Activated naive CD4-positive, alpha-beta T cell treated with anti-CD3 and anti-CD28 coated beads for 36 hours (primary cell): ENCODE data around the gene JAM3. TPM values are rescaled to one million over a fixed set of nuclear protein-coding genes. Genes with fewer than 3 reads are reported as not detected.
"Not testable (repeated sequence)": the region's sequence is repeated elsewhere in the genome, so short reads cannot be mapped to it uniquely, and the experiment has no call there.

ENCODE experiments used
- CTCF ChIA-PET: fragments of 350-600 bp; sonication (Branson Sonifier 250); formaldehyde crosslinking; loops from one replicate; lab custom pipeline; 2021; ENCODE audit warnings: antibody characterized with exemption; lab: Charles Lee
- DNase-seq: peaks from one replicate; pipeline ENCODE4 v3.0.0-alpha.2; 2020
- H3K27ac Mint-ChIP-seq: one replicate; pipeline ENCODE4 v1.8.0; 2021; ENCODE audit warnings: mild to moderate bottlenecking, mixed read lengths
- H3K27me3 Mint-ChIP-seq: one replicate; pipeline ENCODE4 v1.8.0; 2021; ENCODE audit warnings: low read depth, mixed read lengths
- H3K36me3 Mint-ChIP-seq: one replicate; pipeline ENCODE4 v1.8.0; 2021; ENCODE audit warnings: low read depth, mixed read lengths
- H3K4me1 Mint-ChIP-seq: one replicate; pipeline ENCODE4 v1.8.0; 2021; ENCODE audit warnings: low read depth, mixed read lengths
- H3K4me3 Mint-ChIP-seq: one replicate; pipeline ENCODE4 v1.8.0; 2021; ENCODE audit warnings: mild to moderate bottlenecking, moderate library complexity, mixed read lengths
- H3K9me3 Mint-ChIP-seq: one replicate; pipeline ENCODE4 v1.8.0; 2021; ENCODE audit warnings: mixed read lengths
- intact Hi-C: fragments of 100-400 bp; cut with micrococcal nuclease; formaldehyde crosslinking; loops from one replicate; pipeline ENCODE4 v1.15.1; 2023
- total RNA-seq, 2 experiments: library from RNA; stranded (reverse); gene quantifications; one replicate each; pipeline ENCODE4 v1.2.3, GENCODE V29; 2021

JAM3 gene
- total RNA-seq, 2 experiments from 2014 or later: 4.0 to 6.4 TPM

GRCh38 chr11:134097166-134097565 is 28.3 kb downstream of the JAM3 start:
- CTCF ChIA-PET: interaction anchor here (0.7 to 1.5 kb wide), 2 partner anchors 46 to 51 kb away, joined by 3 to 5 read pairs; no protein-coding TSS in a partner anchor
- peaks cover 7% of the 10 kb centered on the region for H3K4me1 Mint-ChIP-seq
- H3K4me3 Mint-ChIP-seq: no peak overlapping the region
- H3K27me3 Mint-ChIP-seq: no peaks in the 10 kb centered on the region
- intact Hi-C loops: no loop called here
- H3K9me3 Mint-ChIP-seq: no peaks in the 10 kb centered on the region
- H3K36me3 Mint-ChIP-seq: peaks cover 2% of the 10 kb centered on the region
- H3K27ac Mint-ChIP-seq: no peak overlapping the region
- no peak for DNase-seq

GRCh38 chr11:134098566-134099184 is 29.8 kb downstream of the JAM3 start:
- CTCF ChIA-PET: interaction anchor here (0.6 to 2.1 kb wide), 9 partner anchors 11 to 175 kb away, joined by 3 to 26 read pairs (median 3); partner anchors contain the start of gene JAM3
- H3K27me3 Mint-ChIP-seq: no peaks in the 10 kb centered on the region
- intact Hi-C loops: loop anchor here (1.0 kb wide), 1 partner anchor 48 kb away; no protein-coding TSS in a partner anchor
- no peak for DNase-seq
- peaks cover 2% of the 10 kb centered on the region for H3K36me3 Mint-ChIP-seq
- H3K4me1 Mint-ChIP-seq: no peaks in the 10 kb centered on the region
- H3K4me3 Mint-ChIP-seq: no peak overlapping the region
- H3K27ac Mint-ChIP-seq: no peak overlapping the region
- no peaks in the 10 kb centered on the region for H3K9me3 Mint-ChIP-seq

GRCh38 chr11:134100171-134100570 is 31.3 kb downstream of the JAM3 start:
- peaks cover 2% of the 10 kb centered on the region for H3K36me3 Mint-ChIP-seq
- DNase-seq: no peak
- no peak overlapping the region for H3K4me3 Mint-ChIP-seq
- no peak overlapping the region for H3K27ac Mint-ChIP-seq
- H3K4me1 Mint-ChIP-seq: no peaks in the 10 kb centered on the region
- no peaks in the 10 kb centered on the region for H3K27me3 Mint-ChIP-seq
- intact Hi-C loops: no loop called here
- H3K9me3 Mint-ChIP-seq: peaks cover 1% of the 10 kb centered on the region
- CTCF ChIA-PET: interaction anchor here (0.7 kb wide), 2 partner anchors 37 to 365 kb away, joined by 3 to 4 read pairs; no protein-coding TSS in a partner anchor

GRCh38 chr11:134101282-134101681 is 32.4 kb downstream of the JAM3 start:
- no peak overlapping the region for H3K27ac Mint-ChIP-seq
- no peaks in the 10 kb centered on the region for H3K4me1 Mint-ChIP-seq
- H3K4me3 Mint-ChIP-seq: no peak overlapping the region
- CTCF ChIA-PET: interaction anchor here (1.1 to 1.5 kb wide), 2 partner anchors 14 to 51 kb away, joined by 3 to 5 read pairs; no protein-coding TSS in a partner anchor
- intact Hi-C loops: no loop called here
- peaks cover 2% of the 10 kb centered on the region for H3K36me3 Mint-ChIP-seq
- H3K27me3 Mint-ChIP-seq: no peaks in the 10 kb centered on the region
- no peak for DNase-seq
- peaks cover 6% of the 10 kb centered on the region for H3K9me3 Mint-ChIP-seq

- CTCF ChIA-PET: no interaction called here
- H3K4me1 Mint-ChIP-seq: no peaks in the 10 kb centered on the region
- no peak overlapping the region for H3K27ac Mint-ChIP-seq
- H3K27me3 Mint-ChIP-seq: no peaks in the 10 kb centered on the region
- H3K9me3 Mint-ChIP-seq: peaks cover 15% of the 10 kb centered on the region
- intact Hi-C loops: no loop called here
- H3K36me3 Mint-ChIP-seq: peaks cover 10% of the 10 kb centered on the region
- DNase-seq: no peak
- no peak overlapping the region for H3K4me3 Mint-ChIP-seq
These were observed 41.5 kb downstream of the JAM3 start for GRCh38 chr11:134110252-134110815.

GRCh38 chr11:134113787-134114186 is 44.9 kb downstream of the JAM3 start:
- H3K27me3 Mint-ChIP-seq, DNase-seq, H3K27ac Mint-ChIP-seq, H3K36me3 Mint-ChIP-seq, H3K9me3 Mint-ChIP-seq, H3K4me3 Mint-ChIP-seq, intact Hi-C loops, H3K4me1 Mint-ChIP-seq: not testable (repeated sequence)
- CTCF ChIA-PET: interaction anchor here (1.2 kb wide), 1 partner anchor 13 kb away, joined by 3 read pairs; no protein-coding TSS in a partner anchor

GRCh38 chr11:134116210-134116609 is 47.3 kb downstream of the JAM3 start:
- DNase-seq: no peak
- Mint-ChIP-seq H3K9me3 (no peaks in the 10 kb centered on the region), H3K4me3 (no peak overlapping the region), H3K27ac (no peak overlapping the region), H3K27me3 (no peaks in the 10 kb centered on the region), H3K4me1 (no peaks in the 10 kb centered on the region), H3K36me3 (peaks cover 10% of the 10 kb centered on the region)
- intact Hi-C loops: no loop called here
- CTCF ChIA-PET: no interaction called here

GRCh38 chr11:134118006-134118405 is 49.1 kb downstream of the JAM3 start:
- H3K27me3 Mint-ChIP-seq: peaks cover 13% of the 10 kb centered on the region
- H3K4me1 Mint-ChIP-seq: no peaks in the 10 kb centered on the region
- peaks cover 3% of the 10 kb centered on the region for H3K36me3 Mint-ChIP-seq
- no peak for DNase-seq
- no peak overlapping the region for H3K27ac Mint-ChIP-seq
- intact Hi-C loops: no loop called here
- CTCF ChIA-PET: no interaction called here
- no peaks in the 10 kb centered on the region for H3K9me3 Mint-ChIP-seq
- no peak overlapping the region for H3K4me3 Mint-ChIP-seq

GRCh38 chr11:134119094-134119493 is 50.2 kb downstream of the JAM3 start:
- DNase-seq: no peak
- intact Hi-C loops: no loop called here
- Mint-ChIP-seq H3K9me3 (no peaks in the 10 kb centered on the region), H3K27ac (no peak overlapping the region), H3K4me3 (no peak overlapping the region), H3K36me3 (peaks cover 4% of the 10 kb centered on the region), H3K4me1 (peaks cover 2% of the 10 kb centered on the region), H3K27me3 (peaks cover 20% of the 10 kb centered on the region)
- CTCF ChIA-PET: interaction anchor here (0.7 kb wide), 1 partner anchor 21 kb away, joined by 3 read pairs; no protein-coding TSS in a partner anchor

- Mint-ChIP-seq H3K27me3 (peaks cover 29% of the 10 kb centered on the region), H3K9me3 (no peaks in the 10 kb centered on the region), H3K36me3 (peaks cover 4% of the 10 kb centered on the region), H3K27ac (no peak overlapping the region), H3K4me1 (peaks cover 5% of the 10 kb centered on the region), H3K4me3 (no peak overlapping the region)
- no peak for DNase-seq
- CTCF ChIA-PET: no interaction called here
- intact Hi-C loops: no loop called here
These were observed 51.4 kb downstream of the JAM3 start for GRCh38 chr11:134120143-134120850.

GRCh38 chr11:134120921-134121526 is 52.2 kb downstream of the JAM3 start:
- CTCF ChIA-PET: no interaction called here
- no peak for DNase-seq
- H3K36me3 Mint-ChIP-seq: peaks cover 6% of the 10 kb centered on the region
- intact Hi-C loops: no loop called here
- H3K27me3 Mint-ChIP-seq: peaks cover 34% of the 10 kb centered on the region
- H3K27ac Mint-ChIP-seq: no peak overlapping the region
- H3K4me1 Mint-ChIP-seq: peaks cover 12% of the 10 kb centered on the region
- no peak overlapping the region for H3K4me3 Mint-ChIP-seq
- no peaks in the 10 kb centered on the region for H3K9me3 Mint-ChIP-seq
